T-cell (primary cell): ENCODE results near the gene DSCAM. TPM values are rescaled to one million over a fixed set of nuclear protein-coding genes. Genes with fewer than 3 reads are reported as not detected.

Source experiments
- ATAC-seq, 4 experiments: fragments of 200-7000 bp in 3 of 4; fragments of 150-1000 bp in 1 of 4; cut with Tn5 transposase; replicated peaks in 1 of 4; 1 replicate in 3 of 4; 2 replicates in 1 of 4; pipeline ENCODE4 v1.10.0; 2021; ENCODE audit warnings: moderate library complexity in 3 of 4, mild to moderate bottlenecking in 2 of 4, moderate number of reproducible peaks in 1 of 4
- CTCF ChIA-PET, 2 donors: fragments of 300-600 bp; sonication (Branson Sonifier 250); formaldehyde crosslinking; loops; one replicate each; lab custom pipeline; 2022; ENCODE audit warnings: antibody characterized with exemption in 2 of 2; lab: Charles Lee
- POLR2A ChIA-PET, 2 donors: fragments of 300-600 bp; sonication (Branson Sonifier 250); formaldehyde crosslinking; loops; one replicate each; lab custom pipeline; 2022; ENCODE audit warnings: antibody characterized with exemption in 2 of 2; lab: Charles Lee
- DNase-seq, 35 experiments: peaks; one replicate each; pipeline versions ENCODE4 v3.0.0 to v3.0.0-alpha.2; 2013 to 2023
- H3K27ac ChIP-seq: one replicate; pipeline ENCODE4 v1.5.1; 2013; ENCODE audit warnings: low read length
- H3K27me3 ChIP-seq, 2 experiments: replicated peaks in 1 of 2; 1 replicate in 1 of 2; 2 replicates in 1 of 2; pipeline versions ENCODE4 v1.6.1 to v1.7.0; 2013; ENCODE audit warnings: low read length in 1 of 2, mixed read lengths in 1 of 2; ENCODE audit not compliant: control insufficient read depth in 2 of 2, insufficient read depth in 2 of 2; ENCODE audit errors: extremely low read depth in 1 of 2
- H3K36me3 ChIP-seq, 2 donors: 1 replicate in 1 of 2; 2 replicates in 1 of 2; pipeline versions ENCODE4 v1.6.1 to v1.7.0; 2013; ENCODE audit warnings: low read length in 1 of 2; ENCODE audit not compliant: control insufficient read depth in 2 of 2, insufficient read depth in 1 of 2; ENCODE audit errors: extremely low read depth in 1 of 2
- H3K4me1 ChIP-seq, 2 experiments: 1 replicate in 1 of 2; 2 replicates in 1 of 2; pipeline versions ENCODE4 v1.6.1 to v1.7.0; 2013; ENCODE audit warnings: low read length in 2 of 2, mixed read lengths in 1 of 2; ENCODE audit not compliant: insufficient read depth in 2 of 2, control insufficient read depth in 1 of 2; ENCODE audit errors: extremely low read depth in 1 of 2
- H3K4me3 ChIP-seq, 2 donors: 1 replicate in 1 of 2; 2 replicates in 1 of 2; pipeline versions ENCODE4 v1.5.1 to v1.7.0; 2013; ENCODE audit warnings: mild to moderate bottlenecking in 2 of 2, low read length in 1 of 2, moderate library complexity in 1 of 2; ENCODE audit not compliant: control insufficient read depth in 1 of 2; ENCODE audit errors: extremely low read depth in 1 of 2
- H3K9me3 ChIP-seq: 2 replicates; pipeline ENCODE4 v1.7.0; 2013
- H3K27ac Mint-ChIP-seq, 2 donors: one replicate each; pipeline ENCODE4 v1.8.0; 2020 to 2021; ENCODE audit warnings: mild to moderate bottlenecking in 2 of 2, mixed read lengths in 2 of 2
- H3K27me3 Mint-ChIP-seq, 2 donors: one replicate each; pipeline ENCODE4 v1.8.0; 2021 to 2022; ENCODE audit warnings: mixed read lengths in 2 of 2
- H3K36me3 Mint-ChIP-seq: one replicate; pipeline ENCODE4 v1.8.0; 2021; ENCODE audit warnings: mixed read lengths
- H3K4me1 Mint-ChIP-seq, 3 donors: one replicate each; pipeline ENCODE4 v1.8.0; 2020 to 2022; ENCODE audit warnings: mixed read lengths in 3 of 3, mild to moderate bottlenecking in 1 of 3
- H3K4me3 Mint-ChIP-seq, 3 donors: one replicate each; pipeline ENCODE4 v1.8.0; 2020 to 2022; ENCODE audit warnings: mild to moderate bottlenecking in 3 of 3, mixed read lengths in 3 of 3, moderate library complexity in 3 of 3
- H3K9me3 Mint-ChIP-seq, 3 donors: one replicate each; pipeline ENCODE4 v1.8.0; 2020 to 2022; ENCODE audit warnings: mixed read lengths in 3 of 3
- WGBS: methylation state at CpG from one replicate; pipeline ENCODE4 v1.1.5; 2013; ENCODE audit warnings: missing lambda C conversion rate; ENCODE audit not compliant: insufficient coverage; 5-methylcytosine and 5-hydroxymethylcytosine counted together
- total RNA-seq, 35 experiments: library from RNA in 6 of 35; stranded (reverse) in 6 of 35; fragments of 120-200 nt in 1 of 35; gene quantifications; one replicate each; pipeline versions ENCODE4 v1.2.1 to v1.2.4 and lab custom pipeline; 2013 to 2026

The DSCAM gene
- total RNA-seq, 5 donors from 2014 or later (not counting 1 experiment from before 2014, with no cell fraction given) = not detected

- Histone ChIP-seq H3K27me3 (no peaks in the 10 kb centered on the region), H3K36me3 (no peaks in the 10 kb centered on the region), H3K4me1 (no peaks in the 10 kb centered on the region), H3K4me3 (no peak overlapping the region), H3K27ac (no peak overlapping the region), H3K9me3 (no peaks in the 10 kb centered on the region)
- DNase-seq (no peak), ATAC-seq (no peak)
- Mint-ChIP-seq H3K4me1 (no peaks in the 10 kb centered on the region), H3K4me3 (no peak overlapping the region), H3K9me3 (no peaks in the 10 kb centered on the region), H3K27me3 (peaks cover 3 to 8% of the 10 kb centered on the region in 2 donors), H3K36me3 (no peaks in the 10 kb centered on the region), H3K27ac (no peak overlapping the region)
- WGBS = no CpG with 5 or more reads among the region's 1 CpG
- CTCF ChIA-PET = no interaction called here
- POLR2A ChIA-PET = no interaction called here
Measured at GRCh38 chr21:40731206-40731605, 115.8 kb downstream of the DSCAM start.

- DNase-seq = no peak
- H3K27ac ChIP-seq = no peak overlapping the region
- H3K4me3 ChIP-seq = no peak overlapping the region
- H3K27me3 ChIP-seq = no peaks in the 10 kb centered on the region
- ATAC-seq = no peak
- Mint-ChIP-seq H3K27me3 (peaks cover 3 to 5% of the 10 kb centered on the region in 2 donors), H3K4me3 (no peak overlapping the region), H3K27ac (no peak overlapping the region), H3K4me1 (no peaks in the 10 kb centered on the region), H3K36me3 (no peaks in the 10 kb centered on the region), H3K9me3 (no peaks in the 10 kb centered on the region)
- no peaks in the 10 kb centered on the region for H3K9me3 ChIP-seq
- POLR2A ChIA-PET = no interaction called here
- no peaks in the 10 kb centered on the region for H3K4me1 ChIP-seq
- CTCF ChIA-PET = no interaction called here
- 90% methylated on average over 3 of the region's 7 CpGs for WGBS
- no peaks in the 10 kb centered on the region for H3K36me3 ChIP-seq
Measured at GRCh38 chr21:40730426-40730800, 116.5 kb downstream of the DSCAM start.

GRCh38 chr21:40729761-40730425 lies 117.1 kb downstream of the DSCAM start:
- peaks cover 0 to 3% of the 10 kb centered on the region in 2 donors for H3K27me3 Mint-ChIP-seq
- H3K4me1 Mint-ChIP-seq = no peaks in the 10 kb centered on the region
- H3K36me3 Mint-ChIP-seq = no peaks in the 10 kb centered on the region
- no peak overlapping the region for H3K27ac ChIP-seq
- ATAC-seq (no peak), DNase-seq (no peak)
- no peaks in the 10 kb centered on the region for H3K36me3 ChIP-seq
- H3K4me3 Mint-ChIP-seq = no peak overlapping the region
- H3K27me3 ChIP-seq = no peaks in the 10 kb centered on the region
- H3K9me3 Mint-ChIP-seq = no peaks in the 10 kb centered on the region
- 100% methylated on average over 2 of the region's 8 CpGs for WGBS
- CTCF ChIA-PET = no interaction called here
- no peak overlapping the region for H3K27ac Mint-ChIP-seq
- no peaks in the 10 kb centered on the region for H3K4me1 ChIP-seq
- H3K9me3 ChIP-seq = no peaks in the 10 kb centered on the region
- H3K4me3 ChIP-seq = no peak overlapping the region
- POLR2A ChIA-PET = no interaction called here

- ChIA-PET POLR2A (no interaction called here), CTCF (no interaction called here)
- no peak overlapping the region for H3K4me3 Mint-ChIP-seq
- H3K36me3 ChIP-seq = no peaks in the 10 kb centered on the region
- no peak overlapping the region for H3K27ac Mint-ChIP-seq
- H3K36me3 Mint-ChIP-seq = no peaks in the 10 kb centered on the region
- H3K4me1 ChIP-seq = no peaks in the 10 kb centered on the region
- DNase-seq = no peak
- H3K27me3 ChIP-seq = no peaks in the 10 kb centered on the region
- H3K9me3 Mint-ChIP-seq = peaks cover 6 to 20% (median 15%) of the 10 kb centered on the region in 3 donors
- whole genome bisulfite sequencing = 83% methylated on average over 4 of the region's 5 CpGs
- no peak overlapping the region for H3K4me3 ChIP-seq
- no peaks in the 10 kb centered on the region for H3K4me1 Mint-ChIP-seq
- H3K27me3 Mint-ChIP-seq = peaks cover 0 to 3% of the 10 kb centered on the region in 2 donors
- no peak for ATAC-seq
- H3K27ac ChIP-seq = no peak overlapping the region
- H3K9me3 ChIP-seq = peaks cover 2% of the 10 kb centered on the region
Measured at GRCh38 chr21:40723966-40724365, 123.0 kb downstream of the DSCAM start.

GRCh38 chr21:40723317-40723716 lies 123.6 kb downstream of the DSCAM start:
- ChIA-PET POLR2A (no interaction called here), CTCF (no interaction called here)
- no peaks in the 10 kb centered on the region for H3K4me1 Mint-ChIP-seq
- peaks cover 2% of the 10 kb centered on the region for H3K9me3 ChIP-seq
- ATAC-seq = no peak
- no peak overlapping the region for H3K4me3 Mint-ChIP-seq
- H3K4me1 ChIP-seq = no peaks in the 10 kb centered on the region
- DNase-seq = no peak
- H3K27ac ChIP-seq = no peak overlapping the region
- H3K27ac Mint-ChIP-seq = no peak overlapping the region
- H3K36me3 ChIP-seq = no peaks in the 10 kb centered on the region
- H3K27me3 Mint-ChIP-seq = peaks cover 0 to 3% of the 10 kb centered on the region in 2 donors
- 93% methylated on average over 2 of the region's 2 CpGs for WGBS
- H3K27me3 ChIP-seq = no peaks in the 10 kb centered on the region
- H3K9me3 Mint-ChIP-seq = peaks cover 6 to 20% (median 17%) of the 10 kb centered on the region in 3 donors
- no peaks in the 10 kb centered on the region for H3K36me3 Mint-ChIP-seq
- no peak overlapping the region for H3K4me3 ChIP-seq

GRCh38 chr21:40719615-40720014 lies 127.3 kb downstream of the DSCAM start:
- Mint-ChIP-seq H3K27ac (no peak overlapping the region), H3K27me3 (no peaks in the 10 kb centered on the region), H3K9me3 (peaks cover 6 to 20% (median 20%) of the 10 kb centered on the region in 3 donors), H3K4me3 (no peak overlapping the region), H3K36me3 (no peaks in the 10 kb centered on the region), H3K4me1 (no peaks in the 10 kb centered on the region)
- H3K4me3 ChIP-seq = no peak overlapping the region
- peaks cover 2% of the 10 kb centered on the region for H3K9me3 ChIP-seq
- ChIA-PET CTCF (no interaction called here), POLR2A (no interaction called here)
- ATAC-seq = no peak
- H3K27me3 ChIP-seq = peaks cover 0 to 3% of the 10 kb centered on the region in 2 experiments
- no peak overlapping the region for H3K27ac ChIP-seq
- DNase-seq = no peak
- H3K36me3 ChIP-seq = no peaks in the 10 kb centered on the region
- H3K4me1 ChIP-seq = no peaks in the 10 kb centered on the region
- WGBS = no CpG with 5 or more reads among the region's 1 CpG
